SHP77 (cell line): ENCODE results near the gene IMPG2.
"Not testable (repeated sequence)": the region's sequence is repeated elsewhere in the genome, so short reads cannot be mapped to it uniquely, and the experiment has no call there.

Experiments used
- DNase-seq, 2 experiments: peaks; one replicate each; lab custom pipeline; 2025; lab: John Stamatoyannopoulos, UW

The IMPG2 gene

DNA sequence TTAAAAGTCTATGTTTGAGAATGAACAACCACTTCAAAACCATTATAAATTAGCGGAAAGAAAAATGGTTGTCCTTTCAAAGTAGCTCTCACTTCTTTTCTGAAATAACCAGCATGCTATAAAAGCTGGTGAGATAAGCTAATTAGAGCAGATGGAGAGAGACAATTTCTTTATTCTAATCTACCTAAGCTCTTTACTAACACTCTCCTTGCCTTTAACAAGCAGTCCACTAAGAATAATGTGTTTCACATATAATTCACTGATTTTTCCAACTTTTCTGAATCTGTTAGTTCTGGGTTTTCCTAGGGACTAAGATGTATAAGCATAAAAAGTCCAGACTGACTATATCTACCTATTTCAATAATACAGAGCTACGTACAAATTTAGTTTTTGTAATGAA is at the start of gene IMPG2:
Gene IMPG2, minus strand, starts transcription at position 101 of the 400 bp plus-strand sequence. CDS start 203 bp downstream, outside the sequence.
- no peak for DNase-seq

- no peak for DNase-seq
Measured at GRCh38 chr3:101362406-101362805, 42.0 kb upstream of the IMPG2 start.

DNA sequence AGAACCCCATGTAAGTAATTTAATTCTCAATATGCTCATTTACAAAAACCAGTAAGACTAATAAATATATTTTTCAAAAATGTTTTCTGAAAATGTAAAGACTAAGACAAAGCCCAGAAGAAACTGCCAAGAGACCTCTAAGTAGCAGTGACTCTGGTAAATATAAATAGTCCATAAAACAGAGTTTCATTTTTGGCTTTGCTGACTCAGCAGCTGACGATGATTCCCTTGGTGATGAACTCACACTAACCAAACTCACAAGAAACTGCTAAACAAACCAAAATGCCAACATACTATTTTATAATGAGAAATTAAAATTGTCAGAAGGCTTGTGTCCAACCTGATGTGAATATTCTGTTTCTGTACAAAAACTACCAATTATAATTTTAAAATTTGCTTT is 31.5 kb upstream of the IMPG2 start:
- no peak for DNase-seq

- no peak for DNase-seq
Measured at GRCh38 chr3:101340591-101340990, 20.2 kb upstream of the IMPG2 start.

DNA sequence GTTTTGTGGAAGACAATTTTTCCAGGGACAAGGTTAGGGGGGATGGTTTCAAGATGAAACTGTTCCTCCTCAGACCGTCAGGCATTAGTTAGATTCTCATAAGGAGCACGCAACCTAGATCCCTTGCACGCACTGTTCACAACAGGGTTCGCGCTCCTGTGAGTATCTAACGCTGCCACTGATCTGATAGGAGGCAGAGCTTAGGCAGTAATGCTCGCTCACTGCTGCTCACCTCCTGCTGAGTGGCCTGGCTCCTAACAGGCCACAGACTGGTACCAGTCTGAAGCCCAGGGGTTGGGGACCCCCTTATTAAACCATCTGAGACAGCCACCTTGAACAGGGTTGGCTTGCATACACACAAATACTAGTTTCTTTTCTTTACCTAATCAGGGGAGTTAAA is 13.5 kb upstream of the IMPG2 start:
- no peak for DNase-seq

- DNase-seq = no peak
Measured at GRCh38 chr3:101329016-101329673, 8.8 kb upstream of the IMPG2 start.

- DNase-seq = no peak
Measured at GRCh38 chr3:101325393-101326134, 5.2 kb upstream of the IMPG2 start.

- DNase-seq = no peak
Measured at GRCh38 chr3:101319531-101319930, 844 bp downstream of the IMPG2 start.

- no peak for DNase-seq
Measured at GRCh38 chr3:101312545-101312944, 7.8 kb downstream of the IMPG2 start.

GRCh38 chr3:101311676-101312075 is 8.7 kb downstream of the IMPG2 start:
- DNase-seq = peak in 1 of 2 experiments; percentile 14

GRCh38 chr3:101310978-101311375 is 9.4 kb downstream of the IMPG2 start:
- DNase-seq = no peak

GRCh38 chr3:101308147-101308772 is 12.1 kb downstream of the IMPG2 start:
- not testable (repeated sequence) for DNase-seq

- DNase-seq = no peak
Measured at GRCh38 chr3:101303836-101304235, 16.5 kb downstream of the IMPG2 start.

DNA sequence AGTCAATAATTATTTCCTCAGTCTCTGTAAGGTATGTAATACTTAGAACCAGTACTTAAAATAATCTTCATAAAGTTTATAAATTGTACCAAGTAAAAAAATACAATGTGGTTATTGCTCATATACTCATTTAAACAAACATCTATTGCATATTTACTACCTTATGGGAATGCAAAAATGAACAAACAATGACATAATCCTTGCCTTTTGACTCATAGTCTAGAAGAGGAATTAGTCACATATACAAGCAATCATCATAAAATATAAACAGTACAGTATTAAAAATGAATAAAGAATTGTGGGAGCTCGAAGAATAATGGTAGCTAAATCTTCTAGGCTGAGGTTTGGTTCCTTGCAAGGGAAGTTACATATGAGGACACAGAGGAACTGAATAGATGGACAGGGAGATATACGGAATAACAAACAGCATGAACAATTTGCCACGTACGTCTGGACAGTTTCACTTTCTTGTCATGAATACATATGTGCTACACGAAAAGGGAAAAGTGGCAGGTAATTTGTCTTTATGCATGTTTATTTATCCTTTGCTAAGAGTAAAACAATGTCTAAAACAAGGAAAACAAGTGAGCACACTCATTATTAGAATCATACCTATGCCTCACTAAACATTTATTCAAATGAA is 17.2 kb downstream of the IMPG2 start:
- no peak for DNase-seq

DNA sequence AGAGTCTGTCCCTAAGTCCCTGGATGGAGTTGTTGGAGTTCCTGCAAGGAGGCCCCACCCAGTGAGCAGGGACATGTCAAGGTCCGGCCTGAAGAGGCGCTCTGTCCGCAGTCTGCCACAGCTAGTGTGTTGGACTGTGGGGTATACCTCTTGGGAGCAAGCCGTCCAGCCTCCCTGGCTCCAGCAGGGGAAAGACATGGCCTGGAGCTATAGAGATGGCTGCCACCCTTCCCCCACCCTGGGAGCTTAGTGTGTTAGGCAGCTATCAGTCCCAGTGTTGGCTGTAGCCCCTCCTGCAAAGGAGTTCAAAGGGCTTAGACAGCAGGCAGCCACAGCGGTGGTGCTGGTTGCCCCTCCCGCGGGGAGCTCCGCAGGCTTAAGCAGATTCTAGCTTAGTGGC is 20.3 kb downstream of the IMPG2 start:
- no peak for DNase-seq

GRCh38 chr3:101292027-101292426 is 28.3 kb downstream of the IMPG2 start:
- no peak for DNase-seq

GRCh38 chr3:101288294-101288693 is 32.1 kb downstream of the IMPG2 start:
- no peak for DNase-seq

DNA sequence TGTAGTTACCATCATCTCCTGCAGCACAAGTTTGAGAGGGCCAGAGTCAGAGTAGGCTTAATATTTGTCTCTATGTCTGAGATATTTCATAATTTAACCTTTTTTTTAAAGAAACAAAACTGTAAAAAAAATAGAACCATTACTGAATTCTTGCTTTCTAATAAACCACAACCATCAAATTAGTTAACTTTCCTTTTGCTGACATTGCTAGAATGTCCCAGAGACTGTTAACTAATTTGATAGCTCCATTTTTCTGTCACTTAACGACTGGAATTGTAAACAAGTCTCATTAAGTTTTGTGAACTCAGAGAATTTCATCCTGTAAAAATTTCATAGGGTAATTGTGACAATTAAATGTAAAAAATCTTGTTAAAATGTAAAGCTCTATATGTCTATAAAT is 35.6 kb downstream of the IMPG2 start:
- DNase-seq = no peak

GRCh38 chr3:101281521-101282030 is 38.8 kb downstream of the IMPG2 start:
- no peak for DNase-seq

GRCh38 chr3:101279765-101280385 is 40.5 kb downstream of the IMPG2 start:
- no peak for DNase-seq

- no peak for DNase-seq
Measured at GRCh38 chr3:101279162-101279561, 41.2 kb downstream of the IMPG2 start.

DNA sequence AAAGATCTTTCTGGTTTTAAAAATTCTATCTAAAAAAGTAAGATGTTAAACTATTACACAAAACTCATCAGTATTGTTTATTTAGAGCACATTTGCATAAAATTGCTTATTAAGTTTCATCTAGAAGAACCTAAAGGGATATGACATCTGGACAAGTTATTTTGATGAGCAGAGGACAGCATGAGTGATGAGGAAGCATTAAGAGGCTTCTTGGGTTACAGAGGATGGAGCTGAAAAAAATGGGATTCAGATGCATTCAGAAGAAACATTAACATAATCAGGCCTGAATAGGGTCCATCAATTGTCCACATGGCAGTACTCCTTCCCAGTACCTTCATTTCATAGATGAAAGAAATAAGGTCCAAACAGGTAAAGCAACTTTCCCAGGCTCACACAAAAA is 41.6 kb downstream of the IMPG2 start:
- no peak for DNase-seq
